Ovary (tissue), 3 donors: ENCODE data around the gene FHAD1.

Experiments
- EP300 ChIP-seq: sonication (generic); formaldehyde crosslinking; IDR thresholded peaks from one replicate; pipeline ENCODE4 v1.6.1; 2017; ENCODE audit warnings: antibody characterized with exemption
- POLR2A ChIP-seq: fragments of 450-650 bp; IDR thresholded peaks from one replicate; pipeline ENCODE4 v1.6.1; 2017; ENCODE audit warnings: antibody characterized with exemption, mild to moderate bottlenecking, moderate library complexity
- TF ChIP-seq, protein P1 (sequence below), 3 donors: fragments of 450-650 bp in 2 of 3; fragments of 200-600 bp in 1 of 3; IDR thresholded peaks; one replicate each; pipeline versions ENCODE4 v1.5.1 to v1.8.0; 2016 to 2022; ENCODE audit warnings: antibody characterized with exemption in 3 of 3, mild to moderate bottlenecking in 1 of 3
- donor health status: DM: no; HTN: no; CAD: no.

DNA sequence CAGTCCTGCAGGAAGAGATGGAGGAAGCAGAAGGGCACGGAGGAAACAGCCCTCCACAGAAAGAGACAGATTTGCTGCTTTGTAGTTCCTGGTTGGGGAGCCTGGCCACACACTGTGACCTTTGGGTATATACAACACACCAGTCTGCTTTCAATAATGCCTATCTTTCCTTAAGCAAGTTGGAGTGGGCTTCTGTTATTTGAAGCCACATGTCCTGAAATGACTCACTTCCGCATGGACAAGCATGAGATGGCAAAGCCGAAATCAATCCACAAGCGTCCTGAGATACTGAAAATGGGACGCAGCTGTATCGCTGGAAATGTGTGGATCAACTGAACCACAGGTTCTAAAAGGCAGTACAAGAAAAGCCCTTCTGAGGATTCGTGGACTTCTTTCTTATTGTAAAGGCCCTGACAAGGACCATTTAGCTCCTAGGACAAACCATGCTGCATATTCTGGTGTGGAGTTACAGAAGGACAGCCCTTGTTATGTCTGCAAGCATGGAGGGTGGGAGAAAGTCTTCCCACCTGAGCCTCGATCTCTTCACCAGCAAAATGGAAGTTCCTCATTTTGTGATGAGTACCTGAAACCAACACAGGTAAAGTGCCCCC lies 22.7 kb upstream of the FHAD1 start:
- TF ChIP-seq EP300 = no peak
- TF ChIP-seq, protein P1, sequence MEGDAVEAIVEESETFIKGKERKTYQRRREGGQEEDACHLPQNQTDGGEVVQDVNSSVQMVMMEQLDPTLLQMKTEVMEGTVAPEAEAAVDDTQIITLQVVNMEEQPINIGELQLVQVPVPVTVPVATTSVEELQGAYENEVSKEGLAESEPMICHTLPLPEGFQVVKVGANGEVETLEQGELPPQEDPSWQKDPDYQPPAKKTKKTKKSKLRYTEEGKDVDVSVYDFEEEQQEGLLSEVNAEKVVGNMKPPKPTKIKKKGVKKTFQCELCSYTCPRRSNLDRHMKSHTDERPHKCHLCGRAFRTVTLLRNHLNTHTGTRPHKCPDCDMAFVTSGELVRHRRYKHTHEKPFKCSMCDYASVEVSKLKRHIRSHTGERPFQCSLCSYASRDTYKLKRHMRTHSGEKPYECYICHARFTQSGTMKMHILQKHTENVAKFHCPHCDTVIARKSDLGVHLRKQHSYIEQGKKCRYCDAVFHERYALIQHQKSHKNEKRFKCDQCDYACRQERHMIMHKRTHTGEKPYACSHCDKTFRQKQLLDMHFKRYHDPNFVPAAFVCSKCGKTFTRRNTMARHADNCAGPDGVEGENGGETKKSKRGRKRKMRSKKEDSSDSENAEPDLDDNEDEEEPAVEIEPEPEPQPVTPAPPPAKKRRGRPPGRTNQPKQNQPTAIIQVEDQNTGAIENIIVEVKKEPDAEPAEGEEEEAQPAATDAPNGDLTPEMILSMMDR (IDR thresholded peaks at IDR 0.05) = no peak
- TF ChIP-seq POLR2A = no peak
